GM04503 (cell line): ENCODE data around the gene ESR2.

Experiments used
- DNase-seq: peaks from one replicate; pipeline ENCODE4 v3.0.0-alpha.2; 2012; ENCODE audit warnings: low read depth

Gene ESR2

GRCh38 chr14:64266239-64266638 lies 27.9 kb downstream of the ESR2 start:
- no peak for DNase-seq

- DNase-seq = no peak
These were observed 28.9 kb downstream of the ESR2 start for GRCh38 chr14:64265222-64265621.

- DNase-seq = no peak
These were observed 33.8 kb downstream of the ESR2 start for GRCh38 chr14:64260418-64260817.

- DNase-seq = no peak
These were observed 38.4 kb downstream of the ESR2 start for GRCh38 chr14:64255756-64256155.

GRCh38 chr14:64253672-64254071 lies 40.5 kb downstream of the ESR2 start:
- no peak for DNase-seq

GRCh38 chr14:64249363-64249762 lies 44.8 kb downstream of the ESR2 start:
- DNase-seq = no peak

- no peak for DNase-seq
These were observed 45.5 kb downstream of the ESR2 start for GRCh38 chr14:64248689-64249088.

GRCh38 chr14:64247195-64247594 lies 47.0 kb downstream of the ESR2 start:
- DNase-seq = no peak

GRCh38 chr14:64246688-64247087 lies 47.5 kb downstream of the ESR2 start:
- no peak for DNase-seq

- DNase-seq = no peak
These were observed 48.7 kb downstream of the ESR2 start for GRCh38 chr14:64245491-64245890.

- DNase-seq = no peak
These were observed 49.9 kb downstream of the ESR2 start for GRCh38 chr14:64244279-64244678.

GRCh38 chr14:64238631-64239030 lies 55.5 kb downstream of the ESR2 start:
- DNase-seq = no peak

- DNase-seq = no peak
These were observed 56.1 kb downstream of the ESR2 start for GRCh38 chr14:64238049-64238448.

- DNase-seq = no peak
These were observed 58.2 kb downstream of the ESR2 start for GRCh38 chr14:64235652-64236640.

- DNase-seq = no peak
These were observed 59.1 kb downstream of the ESR2 start for GRCh38 chr14:64234877-64235651.

GRCh38 chr14:64233531-64234190 lies 60.5 kb downstream of the ESR2 start:
- no peak for DNase-seq

- DNase-seq = no peak
These were observed 61.2 kb downstream of the ESR2 start for GRCh38 chr14:64232944-64233343.

- no peak for DNase-seq
These were observed 61.9 kb downstream of the ESR2 start for GRCh38 chr14:64232095-64232838.

GRCh38 chr14:64229489-64229888 lies 64.7 kb downstream of the ESR2 start:
- DNase-seq = no peak

GRCh38 chr14:64227856-64228255 lies 66.3 kb downstream of the ESR2 start:
- DNase-seq = no peak

- no peak for DNase-seq
These were observed 68.9 kb downstream of the ESR2 start for GRCh38 chr14:64225151-64225757.
